A549 (cell line): ENCODE measurements around the gene TNRC6B.

Experiments used
- CBX8 ChIP-seq: fragments of 200-600 bp; sonication (generic); IDR thresholded peaks from 2 replicates; pipeline ENCODE4 v1.6.1; 2016
- CEBPB ChIP-seq, 2 experiments: fragments of >200 bp in 1 of 2; sonication (Bioruptor Twin) in 1 of 2; formaldehyde crosslinking in 1 of 2; IDR thresholded peaks; 2 replicates each; pipeline ENCODE4 v1.6.1; 2012 to 2016
- EHF ChIP-seq: fragments of 250-450 bp; sonication (Bioruptor Pico); IDR thresholded peaks from 2 replicates; pipeline ENCODE4 v1.5.0; 2020; ENCODE audit warnings: mild to moderate bottlenecking
- ESRRA ChIP-seq: fragments of 150-350 bp; IDR thresholded peaks from 2 replicates; pipeline ENCODE4 v1.6.1; 2014; ENCODE audit warnings: mild to moderate bottlenecking, low read length, borderline replicate concordance
- POLR2A ChIP-seq: IDR thresholded peaks from 2 replicates; pipeline ENCODE4 v1.6.1; 2012; ENCODE audit warnings: mild to moderate bottlenecking, low read length
- POLR2AphosphoS2 ChIP-seq: conservative IDR thresholded peaks from 2 replicates; pipeline ENCODE4 v1.6.1; 2012; ENCODE audit warnings: low read length, improper control_type of control experiment, inconsistent platforms
- RCOR1 ChIP-seq: fragments of 150-350 bp; IDR thresholded peaks from 2 replicates; pipeline ENCODE4 v1.6.1; 2014; ENCODE audit warnings: antibody characterized with exemption, low read length, low read depth
- TF ChIP-seq, protein P1 (sequence below): IDR thresholded peaks from 2 replicates; pipeline ENCODE4 v1.6.1; 2012
- TF ChIP-seq, protein P2 (sequence below): fragments of >200 bp; sonication (Bioruptor Twin); formaldehyde crosslinking; IDR thresholded peaks from 3 replicates; pipeline ENCODE4 v1.5.1; 2016
- TF ChIP-seq, protein P3 (sequence below): fragments of 200-600 bp; sonication (generic); IDR thresholded peaks from 2 replicates; pipeline ENCODE4 v1.6.1; 2016; ENCODE audit warnings: antibody characterized with exemption, mild to moderate bottlenecking, moderate library complexity
- TF ChIP-seq, protein P4 (sequence below): fragments of 450-650 bp; IDR thresholded peaks from 2 replicates; pipeline ENCODE4 v1.6.1; 2014; ENCODE audit warnings: antibody characterized with exemption
- TF ChIP-seq, protein P5 (sequence below): fragments of >200 bp; sonication (Bioruptor Twin); formaldehyde crosslinking; IDR thresholded peaks from 2 replicates; pipeline ENCODE4 v1.6.1; 2016

DNA sequence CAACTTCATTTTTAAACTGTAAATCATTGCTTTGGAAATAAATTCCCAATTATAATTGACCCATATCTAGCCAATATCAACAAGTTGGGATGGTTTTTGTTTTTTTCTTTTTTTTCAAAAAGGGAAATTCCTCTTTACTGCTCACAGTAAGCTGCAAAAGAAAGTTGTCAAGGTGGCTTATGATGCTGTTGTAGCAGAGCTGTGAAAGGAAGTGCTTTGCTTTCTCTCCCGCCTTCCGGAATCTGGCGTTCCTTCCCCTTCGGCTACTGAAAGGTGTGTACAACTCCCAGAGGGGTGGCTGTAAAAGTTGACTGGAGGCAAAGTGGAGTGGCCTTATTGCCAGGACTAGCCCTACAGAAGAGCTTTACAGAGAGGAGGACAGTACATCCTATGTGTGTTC is 152.4 kb downstream of the TNRC6B start:
- TF ChIP-seq, protein P1, sequence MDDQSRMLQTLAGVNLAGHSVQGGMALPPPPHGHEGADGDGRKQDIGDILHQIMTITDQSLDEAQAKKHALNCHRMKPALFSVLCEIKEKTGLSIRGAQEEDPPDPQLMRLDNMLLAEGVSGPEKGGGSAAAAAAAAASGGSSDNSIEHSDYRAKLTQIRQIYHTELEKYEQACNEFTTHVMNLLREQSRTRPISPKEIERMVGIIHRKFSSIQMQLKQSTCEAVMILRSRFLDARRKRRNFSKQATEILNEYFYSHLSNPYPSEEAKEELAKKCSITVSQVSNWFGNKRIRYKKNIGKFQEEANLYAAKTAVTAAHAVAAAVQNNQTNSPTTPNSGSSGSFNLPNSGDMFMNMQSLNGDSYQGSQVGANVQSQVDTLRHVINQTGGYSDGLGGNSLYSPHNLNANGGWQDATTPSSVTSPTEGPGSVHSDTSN, result no peak
- no peak for TF ChIP-seq CBX8
- TF ChIP-seq, protein P2, sequence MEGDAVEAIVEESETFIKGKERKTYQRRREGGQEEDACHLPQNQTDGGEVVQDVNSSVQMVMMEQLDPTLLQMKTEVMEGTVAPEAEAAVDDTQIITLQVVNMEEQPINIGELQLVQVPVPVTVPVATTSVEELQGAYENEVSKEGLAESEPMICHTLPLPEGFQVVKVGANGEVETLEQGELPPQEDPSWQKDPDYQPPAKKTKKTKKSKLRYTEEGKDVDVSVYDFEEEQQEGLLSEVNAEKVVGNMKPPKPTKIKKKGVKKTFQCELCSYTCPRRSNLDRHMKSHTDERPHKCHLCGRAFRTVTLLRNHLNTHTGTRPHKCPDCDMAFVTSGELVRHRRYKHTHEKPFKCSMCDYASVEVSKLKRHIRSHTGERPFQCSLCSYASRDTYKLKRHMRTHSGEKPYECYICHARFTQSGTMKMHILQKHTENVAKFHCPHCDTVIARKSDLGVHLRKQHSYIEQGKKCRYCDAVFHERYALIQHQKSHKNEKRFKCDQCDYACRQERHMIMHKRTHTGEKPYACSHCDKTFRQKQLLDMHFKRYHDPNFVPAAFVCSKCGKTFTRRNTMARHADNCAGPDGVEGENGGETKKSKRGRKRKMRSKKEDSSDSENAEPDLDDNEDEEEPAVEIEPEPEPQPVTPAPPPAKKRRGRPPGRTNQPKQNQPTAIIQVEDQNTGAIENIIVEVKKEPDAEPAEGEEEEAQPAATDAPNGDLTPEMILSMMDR, result no peak
- no peak for TF ChIP-seq ESRRA
- TF ChIP-seq POLR2AphosphoS2, result no peak
- no peak for TF ChIP-seq RCOR1
- no peak for TF ChIP-seq CEBPB (IDR thresholded peaks at IDR 0.05)
- TF ChIP-seq, protein P3, sequence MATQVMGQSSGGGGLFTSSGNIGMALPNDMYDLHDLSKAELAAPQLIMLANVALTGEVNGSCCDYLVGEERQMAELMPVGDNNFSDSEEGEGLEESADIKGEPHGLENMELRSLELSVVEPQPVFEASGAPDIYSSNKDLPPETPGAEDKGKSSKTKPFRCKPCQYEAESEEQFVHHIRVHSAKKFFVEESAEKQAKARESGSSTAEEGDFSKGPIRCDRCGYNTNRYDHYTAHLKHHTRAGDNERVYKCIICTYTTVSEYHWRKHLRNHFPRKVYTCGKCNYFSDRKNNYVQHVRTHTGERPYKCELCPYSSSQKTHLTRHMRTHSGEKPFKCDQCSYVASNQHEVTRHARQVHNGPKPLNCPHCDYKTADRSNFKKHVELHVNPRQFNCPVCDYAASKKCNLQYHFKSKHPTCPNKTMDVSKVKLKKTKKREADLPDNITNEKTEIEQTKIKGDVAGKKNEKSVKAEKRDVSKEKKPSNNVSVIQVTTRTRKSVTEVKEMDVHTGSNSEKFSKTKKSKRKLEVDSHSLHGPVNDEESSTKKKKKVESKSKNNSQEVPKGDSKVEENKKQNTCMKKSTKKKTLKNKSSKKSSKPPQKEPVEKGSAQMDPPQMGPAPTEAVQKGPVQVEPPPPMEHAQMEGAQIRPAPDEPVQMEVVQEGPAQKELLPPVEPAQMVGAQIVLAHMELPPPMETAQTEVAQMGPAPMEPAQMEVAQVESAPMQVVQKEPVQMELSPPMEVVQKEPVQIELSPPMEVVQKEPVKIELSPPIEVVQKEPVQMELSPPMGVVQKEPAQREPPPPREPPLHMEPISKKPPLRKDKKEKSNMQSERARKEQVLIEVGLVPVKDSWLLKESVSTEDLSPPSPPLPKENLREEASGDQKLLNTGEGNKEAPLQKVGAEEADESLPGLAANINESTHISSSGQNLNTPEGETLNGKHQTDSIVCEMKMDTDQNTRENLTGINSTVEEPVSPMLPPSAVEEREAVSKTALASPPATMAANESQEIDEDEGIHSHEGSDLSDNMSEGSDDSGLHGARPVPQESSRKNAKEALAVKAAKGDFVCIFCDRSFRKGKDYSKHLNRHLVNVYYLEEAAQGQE, result no peak
- no peak for TF ChIP-seq POLR2A
- TF ChIP-seq, protein P4, sequence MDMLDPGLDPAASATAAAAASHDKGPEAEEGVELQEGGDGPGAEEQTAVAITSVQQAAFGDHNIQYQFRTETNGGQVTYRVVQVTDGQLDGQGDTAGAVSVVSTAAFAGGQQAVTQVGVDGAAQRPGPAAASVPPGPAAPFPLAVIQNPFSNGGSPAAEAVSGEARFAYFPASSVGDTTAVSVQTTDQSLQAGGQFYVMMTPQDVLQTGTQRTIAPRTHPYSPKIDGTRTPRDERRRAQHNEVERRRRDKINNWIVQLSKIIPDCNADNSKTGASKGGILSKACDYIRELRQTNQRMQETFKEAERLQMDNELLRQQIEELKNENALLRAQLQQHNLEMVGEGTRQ, result no peak
- no peak for TF ChIP-seq EHF
- TF ChIP-seq, protein P5, sequence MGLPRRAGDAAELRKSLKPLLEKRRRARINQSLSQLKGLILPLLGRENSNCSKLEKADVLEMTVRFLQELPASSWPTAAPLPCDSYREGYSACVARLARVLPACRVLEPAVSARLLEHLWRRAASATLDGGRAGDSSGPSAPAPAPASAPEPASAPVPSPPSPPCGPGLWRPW, result no peak
